ENCODE measurements around the gene PFKFB1. TPM values are rescaled to one million over a fixed set of nuclear protein-coding genes. Genes with fewer than 3 reads are reported as not detected.
"Not testable (repeated sequence)": the region's sequence is repeated elsewhere in the genome, so short reads cannot be mapped to it uniquely, and the experiment has no call there.

Gene PFKFB1
- polyA plus RNA-seq, 3 donors: 0.38 to 0.54 (median 0.43) TPM

- no peak for DNase-seq (ENCODE audit: low read depth in 3 of 3, low spot score in 2 of 3)
Measured at GRCh38 chrX:54994668-54995351, 822 bp upstream of the PFKFB1 start.

DNA sequence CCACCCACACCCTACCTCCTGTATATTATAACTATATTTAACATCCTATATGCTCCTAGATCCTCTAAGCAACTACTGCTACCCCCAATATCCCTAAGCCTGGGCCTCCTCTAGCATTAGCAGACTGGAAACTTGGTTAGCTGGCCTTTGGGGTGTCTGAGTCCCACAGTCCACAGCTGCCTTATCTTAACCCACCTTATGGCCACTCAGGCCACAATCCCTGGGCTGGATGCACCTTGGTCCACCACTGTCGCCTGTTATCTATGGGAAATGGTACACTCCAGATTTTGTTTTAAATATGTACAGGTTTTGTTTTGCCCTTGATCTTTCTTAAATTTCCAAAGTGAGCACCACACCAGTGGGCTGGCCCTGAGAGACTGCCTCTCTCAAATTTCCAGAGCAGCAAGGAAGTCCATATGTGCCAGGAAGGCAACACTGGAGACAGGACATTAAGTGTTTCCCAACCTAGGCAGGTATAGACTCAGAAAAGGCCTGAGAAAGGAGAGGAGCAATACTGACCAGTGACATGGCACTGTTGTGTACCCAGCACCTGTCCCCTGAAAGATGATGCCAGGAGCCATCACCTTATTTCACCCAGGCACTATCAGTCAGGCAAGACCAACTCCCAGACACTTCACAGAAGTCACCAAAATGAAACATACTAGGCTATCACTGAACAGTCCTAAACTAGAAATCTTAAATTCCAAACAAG, 921 bp downstream of the PFKFB1 start:
- DNase-seq (ENCODE audit: low read depth in 3 of 3, low spot score in 2 of 3): no peak

- no peak for DNase-seq (ENCODE audit: low read depth in 3 of 3, low spot score in 2 of 3)
Measured at GRCh38 chrX:54991706-54992105, 2.3 kb downstream of the PFKFB1 start.

- not testable (repeated sequence) for DNase-seq (ENCODE audit: low read depth in 3 of 3, low spot score in 2 of 3)
Measured at GRCh38 chrX:54983306-54983705, 10.7 kb downstream of the PFKFB1 start.

- DNase-seq (ENCODE audit: low read depth in 3 of 3, low spot score in 2 of 3): no peak
Measured at GRCh38 chrX:54980334-54980733, 13.7 kb downstream of the PFKFB1 start.

GRCh38 chrX:54979432-54979831, 14.6 kb downstream of the PFKFB1 start:
- no peak for DNase-seq (ENCODE audit: low read depth in 3 of 3, low spot score in 2 of 3)

DNA sequence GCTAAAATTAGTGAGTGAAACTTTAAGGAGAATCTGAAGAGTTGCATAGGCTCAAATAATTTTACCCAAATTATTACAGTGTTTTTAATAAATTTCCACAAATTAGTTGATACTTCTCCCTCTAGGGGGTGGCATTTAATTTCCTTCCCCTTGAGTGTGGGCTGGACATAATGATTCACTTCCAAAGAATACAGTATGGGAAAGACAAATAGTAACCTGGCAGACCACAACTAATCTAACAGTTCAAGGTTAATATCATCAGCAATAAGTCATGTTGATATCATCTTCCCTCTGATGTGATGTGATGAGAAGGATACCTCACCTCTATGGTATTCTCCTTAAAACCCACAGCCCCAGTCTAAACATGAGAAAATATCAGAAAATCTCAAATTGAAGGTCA, 15.5 kb downstream of the PFKFB1 start:
- DNase-seq (ENCODE audit: low read depth in 3 of 3, low spot score in 2 of 3): no peak

DNA sequence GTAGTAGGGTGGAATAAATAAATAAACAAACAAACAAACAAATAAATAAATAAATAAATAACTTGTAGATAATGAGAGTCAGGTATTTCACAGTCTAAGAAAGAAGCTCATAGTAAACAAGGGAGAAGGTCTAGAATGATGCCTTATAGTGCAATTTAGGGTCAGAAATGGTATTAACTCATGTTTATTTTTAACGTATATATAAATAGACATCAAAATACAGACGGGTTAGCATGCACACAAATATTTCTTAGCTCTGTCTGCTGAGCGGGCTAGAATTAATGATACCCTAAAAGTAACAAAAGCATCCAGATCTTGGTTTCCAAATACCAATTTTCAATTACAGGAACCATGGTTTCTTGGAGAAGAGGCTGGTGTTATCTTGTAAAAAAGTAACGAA, 16.6 kb downstream of the PFKFB1 start:
- DNase-seq (ENCODE audit: low read depth in 3 of 3, low spot score in 2 of 3): no peak

DNA sequence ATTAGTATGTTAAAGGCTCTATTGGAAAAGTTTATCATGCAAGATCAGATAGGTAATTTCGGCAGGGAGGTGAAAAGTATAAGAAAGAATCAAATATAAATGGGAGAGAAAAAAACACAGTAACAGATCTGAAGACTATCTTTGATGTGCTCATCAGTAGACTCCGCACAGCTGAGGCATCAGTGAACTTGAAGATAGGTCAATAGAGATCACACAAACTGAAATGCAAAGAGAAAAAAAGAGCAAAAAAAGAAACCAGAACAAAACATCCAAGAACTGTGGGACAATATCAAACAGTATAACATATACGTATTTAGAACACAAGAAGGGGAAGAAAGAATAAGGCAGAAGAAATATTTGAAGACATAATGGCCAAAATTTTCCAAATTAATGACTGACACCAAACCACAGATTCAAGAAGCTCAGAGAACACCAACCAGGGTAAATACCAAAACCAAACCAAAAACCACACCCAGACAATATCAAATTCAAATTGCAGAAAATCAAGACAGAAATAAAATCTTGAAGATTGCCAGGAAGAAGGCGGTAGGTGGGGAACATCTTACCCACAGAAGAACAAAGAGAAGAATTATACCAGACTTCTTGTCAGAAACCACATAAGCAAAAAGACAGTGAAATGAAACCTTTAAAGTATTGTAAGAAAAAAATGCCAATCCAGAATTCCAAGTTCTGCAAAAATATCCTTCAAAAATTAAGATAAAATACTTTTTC, 29.1 kb downstream of the PFKFB1 start:
- no peak for DNase-seq (ENCODE audit: low read depth in 3 of 3, low spot score in 2 of 3)

- no peak for DNase-seq (ENCODE audit: low read depth in 3 of 3, low spot score in 2 of 3)
Measured at GRCh38 chrX:54961750-54962149, 32.2 kb downstream of the PFKFB1 start.

DNA sequence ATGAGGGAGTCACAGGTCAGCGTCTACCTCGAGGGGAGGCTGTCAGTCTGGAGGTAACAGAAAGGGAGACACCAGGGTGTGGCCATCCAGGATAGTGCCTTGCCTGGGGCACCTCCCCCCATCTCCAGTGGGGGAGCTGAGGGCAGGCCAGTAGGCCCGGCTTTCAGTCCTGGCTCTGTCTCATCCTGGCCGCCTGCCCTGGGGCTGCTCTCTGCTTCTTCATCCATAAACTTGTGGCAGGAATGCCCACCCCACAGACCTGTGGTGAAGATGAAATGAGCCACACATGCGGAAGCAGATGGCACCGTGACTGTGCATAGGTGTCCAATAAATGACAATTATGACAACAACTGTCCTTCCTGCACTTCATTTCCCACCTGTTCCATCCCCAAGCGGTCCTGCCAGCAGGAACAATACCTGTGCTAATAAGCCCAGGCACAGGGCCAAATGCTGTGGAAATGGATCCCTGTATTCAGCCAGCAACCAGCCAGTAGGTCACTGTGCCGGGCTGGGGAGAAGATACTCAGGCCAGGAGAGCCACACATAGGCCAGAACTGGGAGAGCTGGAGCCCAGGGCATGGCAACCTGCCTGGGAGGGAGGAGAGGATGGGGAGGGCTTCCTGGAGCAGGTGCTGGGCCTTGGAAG, 43.1 kb downstream of the PFKFB1 start:
- DNase-seq (ENCODE audit: low read depth in 3 of 3, low spot score in 2 of 3): no peak

- DNase-seq (ENCODE audit: low read depth in 3 of 3, low spot score in 2 of 3): no peak
Measured at GRCh38 chrX:54945224-54945623, 48.8 kb downstream of the PFKFB1 start.

DNA sequence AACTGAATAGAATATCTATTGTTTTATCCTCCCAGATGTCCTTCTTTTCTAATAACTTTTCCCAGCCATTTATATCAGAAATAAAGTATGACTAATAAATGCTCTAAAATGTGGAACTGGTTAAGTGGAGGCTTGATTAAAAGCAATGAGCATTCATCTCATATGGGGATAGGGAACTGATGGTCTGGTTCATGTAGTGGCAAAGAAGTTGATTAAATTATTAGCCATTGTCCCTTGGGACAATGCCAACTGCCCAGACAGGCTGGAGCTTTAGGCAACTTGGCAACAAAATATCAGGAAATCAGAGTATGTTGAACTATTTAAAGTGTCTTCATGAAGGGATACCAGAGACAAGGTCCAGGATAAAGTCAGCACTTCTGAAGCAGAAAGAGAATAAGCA, 49.2 kb downstream of the PFKFB1 start:
- no peak for DNase-seq (ENCODE audit: low read depth in 3 of 3, low spot score in 2 of 3)

- no peak for DNase-seq (ENCODE audit: low read depth in 3 of 3, low spot score in 2 of 3)
Measured at GRCh38 chrX:54937416-54937815, 56.6 kb downstream of the PFKFB1 start.

DNA sequence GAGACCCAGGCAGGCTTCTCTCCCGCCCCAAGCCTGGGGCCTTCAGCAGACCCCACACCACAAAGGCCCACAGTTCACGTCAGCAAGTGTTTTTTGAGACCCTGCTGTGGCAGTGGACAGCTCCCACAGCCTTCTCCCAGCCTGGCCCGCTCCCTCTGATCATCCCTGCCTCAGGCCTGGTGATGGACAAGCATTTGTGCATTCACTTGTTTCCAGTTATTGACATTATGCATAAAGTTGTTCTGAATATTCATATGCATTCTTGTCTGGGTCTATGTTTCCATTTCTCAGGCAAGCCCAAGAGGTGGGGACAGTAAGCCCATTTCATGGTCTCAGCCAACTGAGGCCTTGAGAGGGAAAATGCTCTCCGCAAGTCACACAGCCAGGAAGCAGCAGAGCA, 58.7 kb downstream of the PFKFB1 start:
- DNase-seq (ENCODE audit: low read depth in 3 of 3, low spot score in 2 of 3): no peak

DNA sequence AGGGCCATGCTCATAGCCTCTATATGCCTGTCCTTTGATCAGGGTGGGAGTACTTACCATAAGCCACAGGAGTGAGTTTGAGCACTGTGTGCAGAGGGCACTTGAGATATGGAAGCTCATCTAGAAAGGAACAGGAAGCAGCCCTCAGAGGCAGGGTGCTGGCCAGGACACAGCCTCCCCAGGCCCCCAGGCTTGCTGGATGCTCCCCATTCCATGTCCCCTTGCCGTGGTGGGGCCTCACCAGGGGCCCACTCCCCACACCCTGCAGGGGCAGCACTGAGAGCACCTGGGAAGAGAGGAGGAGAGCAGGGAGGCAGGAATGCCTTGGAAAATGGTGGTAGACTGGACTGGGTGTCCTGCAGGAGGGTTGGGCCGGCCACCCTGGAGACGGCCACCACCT, 59.1 kb downstream of the PFKFB1 start:
- no peak for DNase-seq (ENCODE audit: low read depth in 3 of 3, low spot score in 2 of 3)

DNA sequence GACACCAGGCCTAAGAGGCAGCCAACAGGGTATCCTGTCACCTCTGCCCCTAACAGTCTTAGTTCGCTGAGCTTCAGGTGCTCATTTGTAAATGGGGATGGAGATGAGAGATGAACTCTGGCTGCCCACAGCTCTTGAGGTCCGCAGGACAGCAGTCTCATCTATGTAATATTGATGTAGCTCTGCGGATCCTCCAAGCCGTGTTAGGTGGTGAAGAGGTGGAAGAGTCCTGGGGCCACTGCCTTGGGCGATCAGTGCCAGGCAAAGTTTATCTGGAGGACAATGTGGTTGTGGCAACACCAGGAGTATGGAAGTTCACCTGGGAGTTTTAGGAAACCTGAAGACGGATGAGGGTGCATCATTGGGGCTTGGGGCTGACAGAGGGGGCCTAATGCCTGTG, 59.9 kb downstream of the PFKFB1 start:
- no peak for DNase-seq (ENCODE audit: low read depth in 3 of 3, low spot score in 2 of 3)

GRCh38 chrX:54933150-54933826, 60.7 kb downstream of the PFKFB1 start:
- no peak for DNase-seq (ENCODE audit: low read depth in 3 of 3, low spot score in 2 of 3)

DNA sequence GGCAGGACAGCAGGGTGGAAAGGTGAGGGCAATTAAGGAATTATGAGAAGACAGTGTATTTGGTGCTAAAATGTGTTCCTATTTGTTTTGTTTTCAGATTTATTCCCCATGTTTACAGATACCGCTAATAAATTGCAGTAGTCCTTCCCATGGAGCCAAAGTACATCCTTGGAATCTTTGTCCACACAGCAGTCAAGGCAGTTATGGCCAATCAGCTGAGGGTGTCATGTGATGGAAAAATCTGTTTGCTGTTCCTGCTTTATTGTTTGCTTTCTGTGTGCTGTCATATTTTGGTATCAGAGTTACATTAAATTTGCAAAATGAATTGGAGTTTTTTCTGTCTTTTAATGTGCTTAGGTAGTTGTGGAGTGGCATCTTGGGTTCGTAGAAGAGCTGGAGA, 62.9 kb downstream of the PFKFB1 start:
- no peak for DNase-seq (ENCODE audit: low read depth in 3 of 3, low spot score in 2 of 3)

DNA sequence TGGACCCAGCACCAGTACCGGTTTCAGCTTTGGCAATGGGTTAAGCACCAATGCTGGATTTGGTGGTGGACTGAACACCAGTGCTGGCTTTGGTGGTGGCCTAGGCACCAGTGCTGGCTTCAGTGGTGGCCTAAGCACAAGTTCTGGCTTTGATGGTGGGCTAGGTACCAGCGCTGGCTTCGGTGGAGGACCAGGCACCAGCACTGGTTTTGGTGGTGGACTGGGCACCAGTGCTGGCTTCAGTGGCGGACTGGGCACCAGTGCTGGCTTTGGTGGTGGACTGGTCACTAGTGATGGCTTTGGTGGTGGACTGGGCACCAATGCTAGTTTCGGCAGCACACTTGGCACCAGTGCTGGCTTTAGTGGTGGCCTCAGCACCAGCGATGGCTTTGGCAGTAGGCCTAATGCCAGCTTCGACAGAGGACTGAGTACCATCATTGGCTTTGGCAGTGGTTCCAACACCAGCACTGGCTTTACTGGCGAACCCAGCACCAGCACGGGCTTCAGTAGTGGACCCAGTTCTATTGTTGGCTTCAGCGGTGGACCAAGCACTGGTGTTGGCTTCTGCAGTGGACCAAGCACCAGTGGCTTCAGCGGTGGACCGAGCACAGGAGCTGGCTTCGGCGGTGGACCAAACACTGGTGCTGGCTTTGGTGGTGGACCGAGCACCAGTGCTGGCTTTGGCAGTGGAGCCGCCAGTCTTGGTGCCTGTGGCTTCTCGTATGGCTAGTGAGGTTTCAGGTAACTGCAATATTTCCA, 63.5 kb downstream of the PFKFB1 start:
- no peak for DNase-seq (ENCODE audit: low read depth in 3 of 3, low spot score in 2 of 3)

Measured in right renal cortex interstitium (tissue), 3 donors.